NOMO-1 treated with dmso at 0.1 percent for 144 hours (cell line): ENCODE results near the gene HGS.

ENCODE experiments used
- DNase-seq: peaks from one replicate; lab custom pipeline; 2025; ENCODE audit not compliant: unreplicated experiment; lab: John Stamatoyannopoulos, UW

The HGS gene

GRCh38 chr17:81740395-81740961 is 56.7 kb downstream of the HGS start:
- DNase-seq: no peak

- DNase-seq: no peak
Measured at GRCh38 chr17:81741049-81741593, 57.3 kb downstream of the HGS start.

- DNase-seq: no peak
Measured at GRCh38 chr17:81741594-81742452, 58.0 kb downstream of the HGS start.
